Glomerular visceral epithelial cell (primary cell): ENCODE results near the gene DACH2.
A peak's percentile ranks its signal among the peaks of the same experiment; 100 is the strongest.
"Not testable (repeated sequence)": the region's sequence is repeated elsewhere in the genome, so short reads cannot be mapped to it uniquely, and the experiment has no call there.

Experiments used
- DNase-seq: peaks from one replicate; pipeline ENCODE4 v3.0.0-alpha.2; 2016; ENCODE audit errors: extremely low spot score

The DACH2 gene

DNA sequence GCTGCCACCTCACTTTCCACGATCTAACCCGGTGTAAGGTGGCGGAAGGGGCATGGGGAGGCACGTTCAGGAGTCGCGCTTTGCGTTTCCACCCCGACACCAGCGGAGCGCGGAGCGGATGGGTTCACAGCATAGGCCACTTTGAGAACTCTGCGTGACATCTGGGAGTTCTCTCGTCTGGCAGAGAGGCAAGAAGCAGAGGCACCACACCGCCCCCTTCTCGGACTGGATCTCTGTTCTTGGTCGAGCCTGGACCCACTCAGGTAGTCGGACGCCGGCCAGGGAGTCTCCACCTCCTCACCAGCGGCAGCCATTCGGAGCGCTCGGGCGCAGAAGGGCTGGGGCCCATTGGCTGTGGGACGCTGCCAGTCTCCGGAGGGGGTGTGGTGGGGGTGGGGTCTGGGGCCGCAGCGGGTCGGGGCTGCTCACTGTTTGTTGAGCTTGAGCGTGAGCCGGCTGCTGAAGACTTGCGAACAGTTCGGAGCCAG lies at the start of gene DACH2:
DACH2 (plus strand) TSS at position 428 of the 488 bp plus-strand sequence.
- peak; percentile 1 for DNase-seq

DNA sequence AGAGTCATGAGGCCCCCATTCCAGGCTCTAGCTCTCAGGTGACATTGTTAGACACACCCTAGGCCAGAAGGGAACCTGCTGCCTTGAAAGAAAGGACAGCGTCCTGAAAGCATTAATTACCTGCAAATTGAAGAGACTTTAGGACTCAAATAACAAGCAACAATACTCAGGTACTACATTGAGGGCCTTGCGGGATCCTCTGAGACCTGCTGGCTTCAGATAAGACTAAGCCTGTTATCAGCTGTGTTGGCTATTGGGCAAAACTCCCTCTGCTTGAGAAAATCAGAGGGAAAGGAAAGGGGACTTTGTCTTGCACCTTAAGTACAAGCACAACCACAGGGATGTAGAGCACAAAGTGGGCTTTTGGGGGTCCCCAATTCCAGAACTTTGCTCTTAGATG lies 45.9 kb upstream of the DACH2 start:
- no peak for DNase-seq

DNA sequence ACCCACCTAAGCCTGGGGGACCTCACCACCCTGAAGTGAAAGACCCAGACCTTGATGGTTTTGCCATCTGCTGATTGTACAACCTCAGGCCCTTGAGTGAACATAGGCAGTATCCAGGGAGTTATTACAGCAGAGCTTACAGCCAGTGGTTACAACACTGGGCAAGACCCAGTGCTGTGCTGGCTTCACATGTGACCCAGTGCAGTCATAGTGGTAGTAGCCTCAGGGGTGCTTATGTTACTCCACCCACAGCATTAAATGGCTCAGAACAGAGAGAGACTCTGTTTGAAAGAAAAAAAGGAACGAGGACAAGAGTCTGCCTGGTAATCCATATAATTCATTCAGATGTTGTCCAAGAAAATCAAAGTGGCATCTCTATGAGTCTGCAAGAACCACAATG lies 45.2 kb upstream of the DACH2 start:
- DNase-seq, result no peak

DNA sequence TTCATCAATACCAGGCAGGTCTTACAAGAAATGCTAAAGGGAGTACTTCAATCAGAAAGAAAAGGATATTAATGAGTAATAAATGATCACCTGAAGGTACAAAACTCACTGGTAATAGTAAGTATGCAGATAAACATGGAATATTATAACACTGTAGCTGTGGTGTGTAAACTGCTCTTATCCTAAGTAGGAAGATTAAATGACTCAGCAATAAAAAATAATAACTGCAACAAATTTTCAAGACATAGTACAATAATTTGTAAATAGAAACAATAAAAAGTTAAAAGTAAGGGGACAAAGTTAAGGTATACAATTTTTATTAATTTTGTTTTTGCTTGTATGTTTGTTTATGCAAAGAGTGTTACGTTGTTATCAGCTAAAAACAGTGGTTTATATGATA lies 43.7 kb upstream of the DACH2 start:
- DNase-seq, result no peak

DNA sequence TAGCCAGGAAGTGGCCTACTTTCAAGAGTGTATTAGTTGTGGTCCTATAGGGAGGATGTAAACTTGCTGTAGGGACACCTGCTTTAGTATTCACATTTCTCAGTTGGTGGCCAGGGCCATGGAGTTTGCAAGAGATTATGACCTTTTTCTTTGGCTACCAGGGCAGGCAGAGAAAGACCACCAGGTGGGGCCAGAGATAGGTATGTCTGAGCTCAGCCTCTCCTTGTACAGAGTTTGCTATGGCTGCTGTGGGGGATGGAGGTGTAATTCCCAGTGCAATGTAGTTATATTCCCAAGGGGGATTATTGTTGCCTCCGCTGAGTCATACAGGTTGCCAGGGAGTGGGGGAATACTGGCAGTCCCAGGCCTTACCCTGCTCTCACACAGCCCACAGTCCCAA lies 26.3 kb upstream of the DACH2 start:
- DNase-seq, result no peak

DNA sequence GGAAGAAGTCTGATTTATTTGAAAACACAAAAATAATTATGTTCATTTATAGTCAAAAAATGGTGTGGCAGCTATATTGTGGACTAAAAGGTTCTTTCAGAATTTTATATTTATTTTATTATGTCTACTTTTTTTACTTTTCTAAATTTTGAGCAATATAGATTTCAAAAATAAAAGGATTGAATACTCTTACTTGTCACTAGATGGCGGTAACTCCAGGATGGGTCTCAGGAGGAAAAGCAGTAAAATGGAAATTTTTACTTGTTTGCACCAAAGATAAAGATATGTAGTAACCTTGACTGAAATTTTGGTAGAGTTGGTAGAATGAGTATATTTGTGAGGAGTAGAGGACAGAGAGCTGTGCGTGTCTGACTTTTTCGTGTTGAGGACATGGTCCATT lies 14.5 kb upstream of the DACH2 start:
- DNase-seq, result no peak

DNA sequence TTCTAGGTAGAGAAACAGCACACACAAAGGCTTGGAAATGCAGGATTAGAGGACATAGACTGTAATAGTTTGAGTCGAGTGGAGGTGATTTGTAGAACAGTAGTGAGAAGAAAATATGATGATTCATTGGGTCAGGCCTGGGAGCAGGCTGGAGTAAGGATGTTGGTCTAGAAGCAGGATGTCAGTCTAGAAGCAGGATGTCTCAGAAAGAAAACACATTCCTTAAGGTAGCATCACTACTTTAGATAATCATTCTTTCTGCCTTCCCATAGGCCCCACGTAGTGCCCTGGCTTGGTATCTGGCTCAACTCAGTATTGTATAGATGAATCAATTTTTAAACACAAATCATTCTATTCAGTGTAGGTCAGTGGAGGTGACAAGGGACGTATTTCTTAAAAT lies 11.2 kb upstream of the DACH2 start:
- DNase-seq, result no peak

DNA sequence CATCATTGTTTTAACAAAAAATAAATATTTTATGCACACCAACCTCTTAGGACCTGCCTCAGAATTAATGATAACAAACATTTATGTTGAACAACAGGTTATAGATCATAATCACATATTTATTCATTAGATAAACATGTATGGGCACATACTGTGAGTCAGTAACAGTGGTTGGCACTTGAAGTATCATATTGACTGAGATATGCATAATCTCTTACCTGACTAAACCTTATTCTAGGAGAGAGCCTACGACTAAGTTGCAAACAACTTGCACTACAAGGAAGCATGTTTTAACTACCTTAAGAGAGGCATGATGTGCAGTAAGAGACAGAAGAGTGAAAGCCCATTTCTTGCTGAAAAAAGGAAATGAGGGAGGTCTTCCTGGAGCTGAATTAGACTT lies 6.5 kb upstream of the DACH2 start:
- no peak for DNase-seq

DNA sequence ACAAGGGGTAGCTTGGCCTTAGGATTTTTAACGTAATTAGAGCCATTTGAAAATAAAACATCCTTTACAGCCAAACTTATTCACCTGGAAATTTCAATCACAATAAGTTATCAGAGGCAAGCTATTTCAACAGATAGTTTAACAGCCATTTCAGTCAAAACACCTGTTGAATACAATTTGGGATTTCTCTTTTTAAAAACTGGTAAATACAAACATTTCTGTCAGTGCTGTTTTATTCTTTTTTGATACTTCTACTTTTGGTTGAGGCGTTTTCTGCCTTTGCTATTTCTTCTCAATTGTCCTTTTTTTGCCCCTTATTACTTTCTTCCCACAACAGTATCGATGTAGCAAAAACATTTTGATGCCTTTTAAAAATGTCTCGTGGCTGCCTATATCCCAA lies 2.1 kb upstream of the DACH2 start:
- DNase-seq, result no peak

DNA sequence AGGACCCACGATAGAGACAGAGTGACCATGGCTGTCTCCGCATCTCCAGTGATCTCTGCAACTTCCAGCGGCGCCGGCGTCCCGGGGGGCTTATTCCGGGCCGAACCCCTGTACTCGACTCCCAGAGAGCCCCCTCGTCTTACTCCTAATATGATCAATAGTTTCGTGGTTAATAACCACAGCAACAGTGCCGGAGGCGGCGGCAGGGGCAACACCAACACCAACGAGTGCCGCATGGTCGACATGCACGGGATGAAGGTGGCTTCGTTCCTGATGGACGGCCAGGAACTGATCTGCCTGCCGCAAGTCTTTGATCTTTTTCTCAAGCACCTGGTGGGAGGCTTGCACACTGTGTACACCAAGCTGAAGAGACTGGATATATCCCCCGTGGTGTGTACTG lies 343 bp downstream of the DACH2 start:
- no peak for DNase-seq

DNA sequence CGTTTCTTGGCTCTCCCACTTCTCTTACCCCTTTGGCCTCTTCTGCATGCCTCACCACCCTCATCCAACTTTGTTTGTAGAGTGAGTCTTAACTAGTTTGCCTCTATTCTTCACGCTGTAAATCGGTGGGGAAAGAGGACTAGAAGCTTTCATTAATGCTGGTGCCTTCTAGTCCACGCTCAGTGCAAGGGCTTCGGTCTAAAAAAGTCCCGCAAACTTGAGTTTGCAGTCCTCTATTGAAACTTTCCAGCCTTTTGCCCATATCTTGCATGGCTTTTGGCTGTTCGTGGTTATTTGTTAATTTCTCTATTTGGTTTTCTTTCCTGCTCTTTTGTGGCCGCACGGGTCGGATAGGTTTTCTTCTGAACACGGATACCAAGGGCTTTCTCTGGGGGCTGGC lies 868 bp downstream of the DACH2 start:
- DNase-seq, result no peak

DNA sequence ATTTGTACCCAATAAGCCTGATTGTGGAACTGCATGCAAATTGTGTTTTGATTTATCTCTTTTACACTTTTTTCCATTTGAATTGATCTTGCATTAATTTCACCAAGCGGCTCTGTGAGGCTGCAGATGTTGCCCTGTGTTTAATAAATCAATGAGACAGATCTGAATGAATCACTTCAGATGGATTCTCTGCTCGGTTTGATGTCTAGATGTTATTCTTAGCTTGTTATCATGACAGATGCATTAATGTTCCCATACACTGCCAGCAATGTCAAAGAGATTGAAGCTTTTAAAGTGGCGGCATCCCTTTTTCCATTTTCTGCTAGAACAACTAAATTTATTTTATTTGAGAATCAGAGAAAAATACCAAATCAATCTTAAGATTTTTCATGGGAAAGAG lies 6.3 kb downstream of the DACH2 start:
- no peak for DNase-seq

DNA sequence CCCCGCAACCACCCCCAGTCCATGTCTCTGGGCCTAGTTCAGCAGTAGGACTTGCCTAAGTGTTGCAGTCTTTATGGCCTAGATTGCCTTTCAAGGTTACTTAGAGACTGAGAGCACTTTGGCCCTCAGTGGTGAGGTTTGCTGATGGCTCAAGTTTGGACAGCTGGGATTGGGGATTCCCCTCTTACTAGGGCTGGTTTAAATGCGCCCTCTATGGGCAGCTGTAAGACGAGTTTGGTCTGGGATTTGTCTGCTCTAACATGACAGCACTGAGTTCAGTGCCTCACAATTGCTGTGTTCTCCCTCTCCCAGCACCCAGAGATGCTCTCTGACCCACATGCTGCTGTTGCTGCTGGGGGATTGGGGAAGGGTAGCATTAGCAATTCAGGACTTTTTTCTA lies 23.1 kb downstream of the DACH2 start:
- no peak for DNase-seq

DNA sequence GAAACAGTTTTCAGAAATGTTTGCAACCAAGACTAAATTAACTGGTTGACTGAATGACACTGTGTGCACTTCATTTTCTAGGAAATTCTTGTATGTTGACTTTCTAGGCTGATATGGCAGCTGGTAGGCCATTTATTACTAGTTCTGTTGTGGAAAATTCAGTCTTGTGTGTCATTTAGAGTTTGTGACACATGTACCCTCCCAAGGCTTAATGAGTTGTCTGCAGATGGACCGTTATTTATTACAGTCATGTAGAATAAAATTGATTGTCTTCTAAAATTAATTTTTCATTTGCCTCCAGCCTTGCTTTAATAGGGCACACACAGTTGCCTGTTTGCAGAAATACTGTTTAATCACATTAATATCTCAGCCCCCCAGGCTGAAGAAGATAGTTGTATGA lies 30.7 kb downstream of the DACH2 start:
- DNase-seq, result no peak

DNA sequence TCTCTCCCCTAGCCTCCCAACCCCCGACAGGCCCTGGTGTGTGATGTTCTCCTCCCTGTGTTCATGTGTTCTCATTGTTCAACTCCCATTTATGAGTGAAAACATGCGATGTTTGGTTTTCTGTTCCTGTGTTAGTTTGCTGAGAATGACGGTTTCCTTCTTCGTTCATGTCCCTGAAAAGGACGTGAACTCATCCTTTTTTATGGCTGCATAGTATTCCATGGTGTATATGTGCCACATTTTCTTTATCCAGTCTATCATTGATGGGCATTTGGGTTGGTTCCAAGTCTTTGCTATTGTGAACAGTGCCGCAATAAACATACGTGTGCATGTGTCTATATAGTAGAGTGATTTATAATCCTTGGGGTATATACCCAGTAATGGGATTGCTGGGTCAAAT lies 33.1 kb downstream of the DACH2 start:
- DNase-seq, result not testable (repeated sequence)

DNA sequence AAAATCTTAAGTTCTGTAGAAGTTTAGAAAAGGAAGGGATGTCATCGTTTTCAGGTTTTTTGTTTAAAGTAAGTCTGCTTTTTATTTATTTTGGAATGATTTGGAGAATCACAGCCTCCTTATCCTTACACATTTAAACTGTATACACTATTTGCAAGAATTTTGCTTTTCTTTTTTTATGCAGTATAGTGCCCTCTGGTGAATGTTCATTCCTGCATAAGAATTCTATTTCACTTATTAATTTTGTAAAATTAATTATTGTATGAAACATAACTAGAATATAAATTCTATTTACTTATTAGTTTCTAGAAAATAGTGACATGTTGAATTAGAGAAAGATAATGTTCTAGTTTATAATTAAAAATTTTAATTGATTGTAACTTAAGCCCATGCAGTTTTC lies 44.6 kb downstream of the DACH2 start:
- no peak for DNase-seq

DNA sequence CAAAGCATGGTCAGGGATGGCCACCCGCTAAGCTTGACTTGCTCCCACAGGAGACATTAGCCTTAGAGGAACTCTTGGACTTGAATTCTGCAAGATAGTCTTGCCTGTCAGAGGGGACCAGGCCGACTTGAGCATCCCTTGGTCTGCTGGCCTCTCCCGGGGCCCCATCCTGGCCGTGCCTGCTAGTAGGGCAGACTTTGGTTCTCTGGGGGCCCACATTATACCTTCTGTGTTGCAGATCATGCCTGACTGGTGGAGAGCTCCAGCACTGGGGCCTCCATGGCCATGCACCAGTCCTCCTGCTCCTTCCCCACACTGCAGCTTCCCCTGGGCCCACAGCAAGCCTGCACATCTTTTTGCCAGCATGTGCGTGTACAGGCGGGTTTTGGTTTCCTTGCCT lies 46.5 kb downstream of the DACH2 start:
- DNase-seq, result no peak

DNA sequence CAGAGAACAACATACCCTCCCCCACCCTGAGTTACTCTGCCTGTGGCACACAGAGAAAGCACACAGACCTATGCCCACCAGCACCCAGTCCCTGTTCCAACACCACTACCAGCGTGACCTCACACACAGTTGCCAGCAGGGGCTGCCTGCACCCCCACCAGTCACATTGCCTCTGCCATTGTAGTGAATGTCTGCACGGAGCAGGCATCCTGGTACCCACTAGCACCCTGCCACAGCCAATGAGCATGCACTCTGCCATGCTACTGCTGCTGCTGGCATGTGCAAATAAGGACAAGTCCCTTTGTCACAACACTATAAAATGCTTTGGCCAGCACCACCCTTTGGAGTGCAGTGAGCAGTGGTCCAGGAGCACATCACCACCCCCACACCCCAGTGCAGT lies 47.1 kb downstream of the DACH2 start:
- no peak for DNase-seq

DNA sequence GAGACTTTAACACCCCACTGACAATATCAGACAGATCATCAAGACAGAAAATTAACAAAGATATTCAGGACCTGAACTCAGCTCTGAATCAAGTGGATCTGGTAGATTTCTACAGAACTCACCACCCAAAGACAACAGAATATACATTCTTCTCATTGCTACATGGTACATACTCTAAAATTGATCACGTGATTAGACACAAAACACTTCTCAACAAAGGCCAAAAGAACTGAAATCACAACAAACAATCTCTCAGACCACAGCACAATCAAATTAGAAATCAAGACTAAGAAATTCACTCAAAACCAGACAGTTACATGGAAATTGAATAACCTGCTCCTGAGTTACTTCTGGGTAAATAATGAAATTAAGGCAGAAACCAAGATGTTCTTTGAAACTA lies 49.6 kb downstream of the DACH2 start:
- no peak for DNase-seq

DNA sequence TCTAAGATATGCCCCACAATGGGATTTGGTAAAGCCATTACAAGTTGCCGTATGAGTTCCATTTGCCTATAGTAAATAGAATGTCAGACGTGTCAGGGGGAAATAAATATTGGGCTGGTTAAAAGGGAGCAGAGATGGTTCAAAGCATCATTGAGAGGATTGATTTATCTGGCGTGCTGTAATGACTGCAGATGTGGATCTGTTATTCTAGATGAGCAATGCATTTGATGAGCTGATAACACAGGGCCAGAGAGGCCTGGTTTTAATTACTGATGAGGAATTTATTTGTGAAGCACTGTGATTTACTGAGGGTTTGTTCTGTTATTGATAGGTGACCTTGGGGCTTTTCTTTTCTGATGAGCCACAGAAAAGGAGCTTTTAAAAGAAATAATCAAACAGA lies 62.5 kb downstream of the DACH2 start:
- DNase-seq, result no peak

DNA sequence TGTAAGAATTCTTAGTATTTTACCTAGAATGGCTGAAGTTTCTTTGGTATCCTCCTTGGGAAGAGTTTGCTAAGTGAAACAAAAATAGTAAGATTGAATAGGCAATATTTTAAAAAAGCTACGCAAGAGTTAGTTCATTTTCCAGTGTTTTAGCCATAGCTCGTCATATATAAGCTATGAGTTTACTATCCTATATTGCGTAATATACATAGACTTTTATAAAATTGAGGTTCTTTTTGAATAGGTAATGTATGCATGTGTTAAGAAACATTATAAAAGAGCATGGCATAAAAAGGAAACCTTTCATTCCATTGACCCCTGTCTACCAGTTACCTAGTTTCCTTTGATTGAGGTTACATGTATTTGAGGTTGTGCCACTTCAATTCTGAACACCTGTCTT lies 67.0 kb downstream of the DACH2 start:
- no peak for DNase-seq

DNA sequence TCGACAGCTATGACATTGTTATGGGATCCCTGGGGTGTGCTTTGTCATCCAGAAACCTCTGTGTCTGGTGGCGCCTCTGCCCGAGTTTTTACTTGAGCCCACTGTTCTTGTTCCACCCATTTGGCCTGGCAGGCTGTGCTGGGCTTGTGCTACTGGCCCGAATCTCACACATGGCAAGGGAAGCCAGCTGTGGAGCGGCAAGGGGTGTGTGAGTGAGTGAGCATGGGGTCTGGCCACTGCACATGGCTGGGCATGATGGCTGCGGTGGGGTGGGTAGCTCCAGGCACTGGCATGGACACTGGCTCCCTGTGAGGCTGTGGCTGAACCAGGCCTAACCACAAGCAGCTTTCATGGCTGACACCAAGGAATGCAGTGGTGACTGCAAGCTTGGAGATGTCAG lies 89.2 kb downstream of the DACH2 start:
- DNase-seq, result no peak

DNA sequence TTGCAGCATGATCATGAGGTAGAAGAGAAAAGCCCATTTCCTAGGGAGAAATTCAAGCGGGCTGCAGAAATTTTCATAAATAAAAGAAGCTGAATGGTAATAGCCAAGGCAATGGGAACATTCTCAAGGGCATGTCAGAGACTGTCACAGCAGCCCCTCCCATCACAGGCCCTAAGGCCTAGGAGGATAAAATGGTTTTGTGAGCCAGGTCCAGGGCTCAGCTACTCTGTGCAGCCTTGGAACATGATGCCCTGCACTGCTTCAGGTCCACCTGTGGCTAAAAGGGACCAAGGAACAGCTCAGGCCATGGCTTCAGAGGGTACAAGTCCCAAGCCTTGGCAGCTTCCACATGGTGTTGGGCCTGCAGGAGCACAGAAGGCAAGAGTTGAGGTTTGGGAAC lies 93.3 kb downstream of the DACH2 start:
- DNase-seq, result no peak

DNA sequence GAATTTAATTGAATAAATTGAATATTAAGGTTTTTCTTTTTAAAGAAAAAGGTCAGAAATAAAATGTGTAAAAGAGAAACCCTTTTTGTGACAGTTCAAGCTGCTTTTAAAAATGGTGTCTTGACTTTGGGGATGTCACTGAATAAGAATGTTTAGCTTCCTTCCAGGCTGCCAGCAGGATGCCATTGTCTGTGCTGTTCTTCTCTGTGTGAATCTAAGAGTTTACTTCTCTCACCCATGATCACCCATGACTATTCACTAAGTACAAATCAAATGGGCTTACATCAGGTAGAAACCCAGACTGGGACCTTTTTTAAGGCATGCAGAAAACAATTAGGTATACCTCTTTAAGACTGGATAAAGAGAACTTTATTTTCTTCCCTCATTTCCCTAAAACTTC lies 115.3 kb downstream of the DACH2 start:
- DNase-seq, result no peak

DNA sequence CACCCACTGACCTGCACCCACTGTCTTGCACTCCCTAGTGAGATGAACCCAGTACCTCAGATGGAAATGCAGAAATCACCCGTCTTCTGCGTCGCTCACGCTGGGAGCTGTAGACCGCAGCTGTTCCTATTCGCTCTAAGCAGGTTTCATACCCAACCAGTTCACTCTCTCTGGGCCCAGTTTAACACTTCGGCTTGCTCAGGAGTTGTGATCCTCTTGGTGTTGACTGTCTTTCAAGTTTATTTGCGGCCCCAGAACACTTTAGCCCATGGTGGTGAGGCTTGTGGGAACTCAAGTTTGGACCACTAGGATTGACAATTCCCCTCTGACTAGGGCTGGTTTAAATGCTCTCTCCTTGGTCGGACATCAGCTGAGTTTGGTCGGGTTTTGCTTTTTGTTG lies 147.0 kb downstream of the DACH2 start:
- DNase-seq, result no peak
